ENCODE results near the gene CACNG7.

The CACNG7 gene

DNA sequence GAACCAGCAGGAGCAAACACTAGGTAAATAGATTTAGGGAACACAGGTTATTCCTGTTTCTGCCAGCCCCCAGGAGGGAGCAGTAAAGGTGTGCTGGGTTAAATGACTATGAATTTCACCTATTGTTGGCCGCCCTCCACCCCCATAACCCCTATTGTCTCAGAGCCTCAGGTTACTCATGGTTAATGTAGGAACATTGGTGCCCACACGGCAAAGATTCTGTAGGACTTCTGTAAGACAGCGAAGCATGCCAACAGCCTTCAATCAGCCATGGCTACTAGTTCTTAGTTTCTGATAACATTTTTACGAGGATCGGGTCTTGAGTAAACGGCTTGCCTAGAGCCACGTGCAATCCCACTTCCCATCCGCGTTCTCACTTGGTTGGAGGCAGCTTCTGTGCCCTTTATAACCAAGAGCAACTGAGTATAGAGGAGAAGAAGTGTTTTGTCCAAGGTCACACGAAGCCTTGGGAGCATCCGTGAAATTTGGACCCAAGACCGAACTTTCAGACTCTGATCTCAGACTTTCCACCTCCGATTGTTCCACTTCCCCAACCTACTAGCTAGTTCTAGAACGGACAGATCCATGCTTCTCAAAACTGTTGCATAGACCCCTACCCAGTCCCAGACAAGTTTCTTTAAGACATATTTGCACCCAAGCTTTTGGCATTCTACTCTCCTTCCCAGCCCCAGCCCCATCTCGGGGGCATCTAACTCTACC lies 48.5 kb downstream of the CACNG7 start:
- DNase-seq: no peak

DNA sequence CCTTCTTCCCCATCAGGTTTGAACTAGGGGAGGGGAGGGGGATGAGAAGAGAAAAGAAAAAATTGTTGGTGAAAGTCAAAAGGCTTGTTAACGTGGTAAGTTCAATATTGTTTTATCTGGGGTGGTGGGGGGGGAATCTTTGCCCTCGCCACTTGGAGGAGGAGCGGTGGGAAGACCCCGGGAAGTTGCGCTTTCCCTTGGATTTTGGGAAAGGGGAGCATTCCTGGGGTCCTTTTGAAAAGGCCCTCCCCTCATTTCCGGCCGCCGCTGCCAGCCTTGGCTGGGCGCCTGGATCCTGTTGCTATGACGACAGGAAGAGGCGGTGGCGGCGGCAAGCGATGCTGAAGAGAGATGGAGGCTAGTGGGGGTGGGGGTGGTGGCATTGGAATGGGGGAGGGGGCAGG lies 49.1 kb downstream of the CACNG7 start:
- peak; percentile 65 for DNase-seq

DNA sequence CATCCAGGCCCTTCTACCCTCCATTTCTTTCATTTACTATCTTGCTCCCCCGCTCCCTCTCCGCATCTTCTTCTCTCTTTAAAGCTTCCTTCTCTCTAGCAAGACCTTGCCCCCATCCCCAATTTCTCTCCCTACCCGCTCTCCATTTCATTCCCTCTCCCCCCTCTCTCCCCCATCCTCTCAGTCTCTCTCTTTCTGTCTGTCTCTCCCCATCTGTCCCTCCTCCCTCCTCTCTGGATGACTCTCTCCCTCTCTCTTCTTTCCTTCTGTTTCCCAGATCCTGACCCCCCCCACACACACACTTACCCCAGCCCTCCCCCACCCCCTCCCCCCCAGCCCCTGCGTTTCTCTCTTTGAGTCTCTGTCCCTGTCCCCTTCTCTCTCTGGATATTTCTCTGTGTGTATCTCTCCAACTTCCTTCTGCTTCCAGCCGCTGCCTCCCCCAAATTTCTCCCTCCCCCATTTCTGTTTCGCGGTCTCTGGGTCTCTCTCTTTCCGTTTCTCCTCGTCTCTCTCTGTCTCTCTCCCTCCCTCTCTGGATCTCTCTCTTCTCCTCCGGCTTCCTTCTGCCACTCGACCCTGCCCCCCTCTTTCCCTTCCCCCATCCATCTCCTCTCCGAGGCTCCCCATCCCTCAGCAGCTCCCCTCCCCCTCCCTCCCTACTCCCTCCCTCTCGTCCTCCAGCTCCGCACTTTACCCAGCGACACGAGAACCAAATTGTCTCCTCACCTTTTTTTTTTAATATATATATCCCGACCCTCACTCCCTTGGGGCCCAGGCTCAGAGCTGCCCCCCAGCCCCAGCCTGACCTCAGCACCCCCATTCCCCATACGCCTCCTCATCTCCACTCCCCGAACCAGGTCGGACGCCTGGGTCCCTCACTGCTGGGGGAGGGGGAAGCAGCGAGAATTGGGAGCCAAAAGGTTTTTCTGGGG lies 50.0 kb downstream of the CACNG7 start:
- DNase-seq: peak; percentile 24

DNA sequence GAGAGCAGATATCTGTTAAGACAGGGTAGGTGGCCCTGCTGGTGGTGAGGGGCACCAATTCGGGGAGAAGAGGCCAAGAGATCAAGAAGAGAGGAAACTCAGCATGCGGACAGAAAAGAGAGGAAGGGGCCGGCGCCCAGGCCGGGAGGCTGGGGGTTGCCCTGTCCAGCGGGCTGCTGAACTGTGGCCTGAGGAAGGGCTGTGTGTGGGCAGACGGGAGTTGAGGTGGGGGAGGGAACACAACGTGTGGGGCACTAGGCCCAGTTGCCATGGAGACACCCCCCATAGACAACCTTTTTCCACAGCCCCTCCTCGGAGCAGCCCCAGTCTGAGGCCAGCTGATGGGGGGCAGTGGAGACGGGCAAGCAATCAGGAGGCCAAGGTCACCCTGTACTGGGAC lies 51.1 kb downstream of the CACNG7 start:
- peak; percentile 18 for DNase-seq

DNA sequence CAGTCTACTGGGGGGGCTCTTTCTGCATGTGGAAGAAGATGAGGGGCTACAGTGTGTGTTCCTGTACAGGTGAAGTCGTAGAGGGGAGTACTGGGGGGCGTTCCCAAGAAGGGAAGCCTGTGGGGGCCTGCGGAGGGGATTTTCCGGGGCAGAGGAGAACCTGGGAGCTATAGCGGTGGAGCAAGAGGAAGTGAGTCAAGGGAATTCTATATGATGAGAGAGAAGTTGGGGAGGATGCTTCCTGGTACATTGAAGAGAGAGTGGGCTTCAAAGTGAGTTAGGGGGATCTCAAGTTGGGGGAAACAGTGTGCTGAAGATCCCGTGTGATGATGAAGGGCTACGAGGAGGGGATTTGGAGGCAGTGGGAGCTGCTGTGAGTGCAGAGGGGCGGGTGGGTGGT lies 51.8 kb downstream of the CACNG7 start:
- DNase-seq: no peak

DNA sequence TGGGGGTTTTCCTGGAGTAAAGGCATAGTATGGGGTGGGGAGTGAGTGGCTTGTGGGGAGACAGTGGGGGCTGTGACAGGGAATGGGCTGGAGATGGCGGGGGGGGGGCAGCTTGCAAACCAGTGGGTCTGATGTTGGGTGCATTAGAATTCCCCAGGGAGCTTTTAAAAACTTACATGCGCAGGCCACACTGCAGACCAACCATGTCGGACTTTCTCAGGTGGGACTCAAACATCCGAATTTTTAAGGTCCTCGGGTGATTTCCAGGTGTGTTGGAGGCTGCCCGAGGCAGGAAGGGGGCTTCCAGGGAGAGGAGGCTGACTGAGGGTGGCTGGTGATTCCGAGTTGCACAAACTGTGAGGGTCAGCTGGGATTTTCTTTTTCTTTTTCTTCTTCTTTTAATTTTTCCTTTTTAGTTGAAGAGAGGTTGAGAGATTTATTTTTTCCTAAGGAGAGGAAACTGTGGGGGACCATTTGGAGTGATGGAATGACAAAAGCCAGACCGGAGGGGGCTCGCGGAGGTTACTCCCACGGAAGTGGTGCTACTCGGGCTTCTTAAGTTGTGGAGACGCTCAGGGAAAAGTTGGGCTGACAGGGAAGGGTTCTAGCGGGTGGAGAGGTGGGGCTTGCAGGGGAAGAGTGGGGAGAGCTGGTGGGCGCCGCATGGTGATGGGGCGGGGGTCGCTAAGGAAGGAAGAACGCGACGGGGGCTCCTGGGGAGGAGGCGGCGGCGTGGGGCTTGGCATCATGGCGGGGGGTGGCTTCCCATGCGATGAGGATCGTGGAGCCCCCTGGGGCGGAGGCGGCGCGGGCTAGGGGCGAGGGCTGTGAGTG lies 52.7 kb downstream of the CACNG7 start:
- peak; percentile 13 for DNase-seq

DNA sequence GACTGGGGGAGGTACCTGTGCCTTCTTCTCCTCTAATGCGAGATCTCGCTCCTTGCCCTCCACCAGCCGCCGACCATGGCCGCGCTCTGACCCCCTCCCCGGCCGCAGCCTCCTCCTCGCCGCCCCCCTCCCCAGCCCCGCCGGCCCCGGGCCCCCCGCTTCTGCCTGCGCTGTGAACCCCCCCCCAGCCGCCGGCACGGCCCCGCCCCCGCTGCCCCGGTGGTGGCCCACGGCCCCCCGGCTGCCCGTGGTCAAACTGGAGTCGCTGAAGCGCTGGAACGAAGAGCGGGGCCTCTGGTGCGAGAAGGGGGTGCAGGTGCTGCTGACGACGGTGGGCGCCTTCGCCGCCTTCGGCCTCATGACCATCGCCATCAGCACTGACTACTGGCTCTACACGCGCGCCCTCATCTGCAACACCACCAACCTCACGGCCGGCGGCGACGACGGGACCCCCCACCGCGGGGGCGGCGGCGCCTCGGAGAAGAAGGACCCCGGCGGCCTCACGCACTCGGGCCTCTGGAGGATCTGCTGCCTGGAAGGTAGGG lies 53.9 kb downstream of the CACNG7 start, which contains the start of gene CACNG8:
CACNG8 (plus strand) TSS at position 51 of the 545 bp plus-strand sequence.
- peak; percentile 21 for DNase-seq

DNA sequence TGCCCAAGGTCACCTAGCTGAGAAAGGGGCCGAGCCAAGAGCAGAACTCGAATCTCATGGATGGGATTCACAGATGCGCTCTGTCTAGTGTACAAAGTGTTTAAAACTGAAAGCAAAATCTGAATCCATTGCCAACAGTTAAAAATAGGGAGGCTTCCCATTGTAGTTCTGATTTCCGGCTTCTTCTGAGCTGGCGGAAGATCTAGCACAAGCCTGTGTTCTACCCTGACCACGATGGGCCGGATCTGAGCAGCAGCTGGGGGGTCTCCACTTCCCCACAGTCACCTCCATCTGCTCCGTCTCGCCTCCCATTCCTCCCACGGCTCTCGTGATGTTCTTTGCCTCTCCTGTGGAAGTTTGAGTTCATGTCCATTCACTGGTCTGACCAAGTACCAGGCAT lies 56.0 kb downstream of the CACNG7 start:
- no peak for DNase-seq

DNA sequence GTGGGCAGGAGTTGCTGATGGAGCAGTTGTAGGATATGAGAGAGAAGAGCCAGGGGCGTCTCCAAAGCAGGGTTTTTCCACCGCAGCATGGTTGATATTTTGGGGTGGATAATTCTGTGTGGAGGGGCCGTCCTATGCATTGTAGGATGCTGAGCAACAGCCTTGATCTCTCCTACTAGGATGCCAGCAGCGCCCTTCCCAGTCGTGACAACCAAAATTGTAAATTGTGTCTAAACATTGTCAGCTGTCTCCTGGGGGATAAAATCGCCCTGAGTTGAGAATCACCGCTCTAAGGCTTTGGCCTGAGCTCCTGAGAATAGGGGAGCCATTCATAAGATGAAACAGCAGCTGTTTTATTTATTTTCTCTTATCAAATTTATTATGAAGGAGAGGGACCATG lies 57.9 kb downstream of the CACNG7 start:
- DNase-seq: no peak

DNA sequence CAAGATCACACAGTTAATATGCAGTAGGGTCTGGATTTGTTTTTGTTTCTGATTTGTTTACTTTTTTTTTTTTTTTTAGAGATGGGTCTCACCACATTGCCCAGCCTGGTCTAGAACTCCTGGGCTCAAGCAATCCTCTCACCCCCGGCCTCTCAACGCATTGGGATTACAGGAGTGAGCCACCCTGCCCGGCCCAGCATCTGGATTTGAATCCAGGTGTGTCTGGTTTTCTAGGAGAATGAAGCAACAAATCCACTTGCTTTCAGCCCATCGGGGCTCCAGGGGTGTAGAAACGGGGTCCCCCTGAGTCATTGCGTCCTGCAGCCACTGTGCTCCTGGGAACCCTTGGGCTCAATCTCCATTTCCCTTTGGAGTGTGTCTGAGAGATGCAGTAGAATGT lies 60.3 kb downstream of the CACNG7 start:
- DNase-seq: no peak

DNA sequence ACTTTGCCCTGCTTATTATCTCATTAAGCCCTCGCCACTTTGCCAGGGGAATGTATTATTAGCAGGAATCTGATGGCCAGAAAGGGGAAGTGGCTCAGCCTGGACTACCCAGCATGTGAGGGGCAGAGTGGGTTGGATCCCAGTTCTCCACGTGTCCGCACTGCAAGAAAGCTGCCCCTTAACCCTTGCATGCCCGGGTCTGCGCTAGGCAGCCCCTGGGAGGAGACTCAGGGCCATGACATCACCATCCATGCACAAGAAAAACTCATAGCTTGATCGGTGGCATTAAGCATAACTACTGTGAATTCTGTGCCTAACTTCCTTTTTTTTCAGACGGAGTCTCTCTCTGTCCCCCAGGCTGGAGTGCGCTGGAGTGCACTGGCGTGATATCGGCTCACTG lies 62.6 kb downstream of the CACNG7 start:
- DNase-seq: no peak

DNA sequence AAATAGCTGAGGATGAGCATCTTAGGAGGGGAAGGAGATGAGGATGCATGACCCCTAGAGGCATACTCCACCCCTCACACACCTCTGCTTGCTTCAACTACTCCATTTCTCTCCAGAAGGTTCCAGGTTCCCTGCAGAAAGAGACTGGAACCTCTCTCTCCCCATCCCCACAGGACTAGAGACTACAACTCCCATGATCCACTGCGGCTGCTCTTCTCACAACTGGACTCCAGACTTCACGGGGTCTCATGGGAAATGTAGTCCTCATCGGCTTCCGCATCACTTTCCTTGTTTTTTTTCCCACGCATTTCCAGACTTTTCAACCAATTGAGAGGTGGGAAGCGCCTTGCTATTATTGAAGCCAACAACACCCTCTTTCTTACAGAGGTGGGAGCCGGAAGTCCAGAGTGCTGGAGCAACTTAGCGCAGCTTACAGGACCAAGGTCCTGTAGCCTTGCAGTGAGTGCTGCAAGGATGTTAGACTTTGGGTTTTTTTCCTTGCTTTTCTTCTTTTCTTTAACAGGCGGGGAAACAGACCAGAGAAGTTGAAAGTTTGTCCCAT lies 68.4 kb downstream of the CACNG7 start:
- peak; percentile 97 for DNase-seq

DNA sequence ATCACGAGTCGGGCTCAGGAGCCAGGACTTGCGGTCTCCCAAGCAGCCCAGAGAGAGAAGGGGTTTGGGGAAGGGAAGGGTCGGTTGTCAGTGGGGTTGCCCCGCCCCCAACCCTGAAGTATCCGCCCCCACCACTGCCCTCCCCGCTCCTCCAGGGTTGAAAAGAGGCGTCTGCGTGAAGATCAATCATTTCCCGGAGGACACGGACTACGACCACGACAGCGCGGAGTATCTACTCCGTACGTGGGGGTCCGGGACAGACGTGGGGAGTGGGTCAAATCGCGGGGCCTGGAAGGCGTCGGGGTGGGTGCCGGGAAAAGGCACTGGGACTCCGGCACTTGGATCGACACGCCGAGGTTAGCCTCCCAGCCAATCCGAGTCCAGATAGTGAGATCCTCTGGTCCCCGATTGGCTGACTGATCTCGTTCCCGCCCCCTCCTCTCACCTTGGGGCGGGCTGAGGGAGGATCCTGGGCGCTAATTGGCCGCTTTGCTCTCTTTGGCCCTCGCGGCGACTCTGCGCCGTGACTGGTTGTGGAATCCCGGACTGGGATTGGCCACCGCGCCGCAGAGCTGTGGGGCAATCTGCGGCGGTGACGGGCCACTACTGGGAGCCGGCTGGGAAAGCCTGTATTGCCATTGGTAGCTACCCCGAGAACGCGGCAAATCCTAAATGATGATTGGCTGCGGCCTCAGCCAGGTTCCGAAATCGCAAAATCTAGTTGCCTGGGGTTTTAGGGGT lies 69.1 kb downstream of the CACNG7 start:
- DNase-seq: peak; percentile 90

DNA sequence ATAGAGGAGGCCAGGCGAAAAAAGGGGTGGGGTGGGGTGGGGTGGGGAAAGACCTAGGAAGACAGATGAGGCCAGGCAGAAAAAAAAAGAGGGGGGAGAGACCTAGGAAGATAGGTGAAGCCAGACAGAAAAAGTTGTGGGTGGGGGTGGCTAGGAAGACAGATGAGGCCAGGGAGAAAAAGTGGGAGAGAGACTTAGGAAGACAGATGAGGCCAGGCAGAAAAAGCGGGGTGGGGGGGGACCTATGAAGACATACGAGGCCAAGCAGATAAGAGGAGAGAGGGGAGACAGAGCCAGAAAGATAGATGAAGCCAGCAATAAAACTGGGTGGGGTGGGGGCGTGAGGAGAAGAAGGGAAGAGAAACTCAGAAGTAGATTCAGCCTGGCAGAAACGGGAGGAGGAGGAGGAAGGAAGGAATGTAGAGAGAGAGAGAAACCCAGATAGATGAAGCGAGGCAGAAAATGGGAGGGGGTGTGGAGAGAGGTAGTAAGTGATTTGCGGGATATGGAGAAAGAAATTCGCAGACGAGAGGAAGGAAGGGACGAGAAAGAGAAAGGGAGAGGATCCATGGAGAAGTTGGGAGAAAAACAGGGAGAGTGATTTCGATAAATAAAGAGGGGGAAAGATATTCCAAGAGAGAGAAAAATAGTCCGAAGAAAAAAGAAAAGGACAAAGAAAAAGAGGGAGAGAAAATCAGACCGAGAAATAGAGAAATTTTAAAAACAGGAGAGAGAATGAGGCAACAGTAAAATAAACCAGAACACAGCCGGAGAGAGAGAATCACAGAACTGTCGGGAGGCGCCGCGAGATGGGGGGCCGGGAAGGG lies 70.1 kb downstream of the CACNG7 start:
- DNase-seq: peak; percentile 34

DNA sequence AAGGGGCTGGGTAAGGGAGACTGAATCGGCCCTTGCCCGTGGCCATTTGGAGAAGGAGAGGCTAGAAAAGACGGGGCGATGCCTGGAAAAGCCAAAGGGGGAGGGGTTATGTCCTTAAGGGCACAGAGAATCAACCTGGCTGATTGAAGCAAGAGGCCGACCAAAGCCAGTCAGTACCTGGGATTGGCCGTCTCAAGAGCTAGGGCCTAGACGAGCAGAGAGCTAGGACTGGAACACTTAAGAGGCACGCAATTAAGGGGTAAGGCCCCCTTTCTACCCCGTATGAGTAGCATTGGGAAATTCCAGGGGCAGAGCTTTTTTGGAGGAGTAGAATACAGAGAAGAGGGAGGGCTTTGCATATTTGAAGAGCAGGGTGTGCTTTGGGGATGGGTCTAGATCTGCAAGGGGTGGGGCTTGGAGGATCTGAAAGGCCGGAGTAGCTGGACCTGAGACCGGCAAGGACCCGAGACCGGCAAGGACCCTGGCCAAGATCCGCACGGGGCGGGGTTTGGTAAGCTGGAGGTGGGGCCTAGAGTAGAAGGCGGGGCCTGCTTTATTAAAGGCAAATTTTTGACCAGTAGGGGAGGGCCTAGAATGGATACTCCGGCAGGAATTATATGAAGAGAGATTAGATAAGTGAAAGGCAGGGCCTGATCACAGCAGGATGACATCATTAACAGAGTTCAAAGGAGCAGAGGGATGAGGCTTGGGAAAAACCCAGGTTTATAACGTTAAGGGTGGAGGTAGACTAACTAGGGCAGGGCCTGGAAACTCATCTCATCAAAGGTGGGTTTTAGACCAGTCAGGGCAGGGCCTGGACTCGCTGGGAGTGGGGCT lies 71.7 kb downstream of the CACNG7 start:
- DNase-seq: no peak

DNA sequence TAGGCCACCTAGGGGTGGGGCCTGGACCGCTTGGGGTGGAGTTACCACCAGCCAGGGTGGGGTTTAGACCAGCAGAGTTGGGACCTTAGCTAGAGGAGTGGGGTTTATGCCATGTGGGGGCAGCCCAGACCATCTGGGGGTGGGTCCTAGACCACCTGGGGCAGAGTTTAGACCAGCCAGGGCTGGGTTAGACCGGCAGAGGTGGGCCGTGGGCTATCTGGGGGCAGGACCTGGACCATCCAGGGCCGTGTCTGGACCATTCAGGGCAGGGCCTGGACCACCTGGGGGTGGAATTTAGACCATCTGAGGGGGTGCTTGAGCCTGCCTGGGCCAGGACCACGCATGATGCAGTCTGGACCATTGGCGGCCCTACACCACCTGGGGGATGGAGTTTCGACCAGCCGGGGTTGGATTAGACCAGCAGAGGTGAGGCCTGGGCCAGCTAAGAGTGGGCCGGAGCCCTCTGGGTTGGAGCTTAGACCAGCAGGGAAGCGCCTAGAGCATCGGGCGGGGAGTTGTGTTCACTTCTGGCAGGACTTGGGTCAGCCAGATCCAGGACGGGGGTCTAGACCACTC lies 72.4 kb downstream of the CACNG7 start:
- DNase-seq: no peak

DNA sequence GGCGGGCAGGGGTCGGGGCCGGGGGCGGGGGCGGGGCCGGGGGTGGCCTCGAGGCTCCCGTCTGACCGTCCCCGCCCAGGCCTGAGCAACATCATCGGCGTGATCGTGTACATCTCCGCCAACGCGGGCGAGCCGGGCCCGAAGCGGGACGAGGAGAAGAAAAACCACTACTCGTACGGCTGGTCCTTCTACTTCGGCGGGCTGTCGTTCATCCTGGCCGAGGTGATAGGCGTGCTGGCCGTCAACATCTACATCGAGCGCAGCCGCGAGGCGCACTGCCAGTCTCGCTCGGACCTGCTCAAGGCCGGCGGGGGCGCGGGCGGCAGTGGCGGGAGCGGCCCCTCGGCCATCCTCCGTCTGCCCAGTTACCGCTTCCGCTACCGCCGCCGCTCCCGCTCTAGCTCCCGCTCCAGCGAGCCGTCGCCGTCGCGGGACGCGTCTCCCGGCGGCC lies 72.9 kb downstream of the CACNG7 start:
- peak; percentile 63 for DNase-seq

DNA sequence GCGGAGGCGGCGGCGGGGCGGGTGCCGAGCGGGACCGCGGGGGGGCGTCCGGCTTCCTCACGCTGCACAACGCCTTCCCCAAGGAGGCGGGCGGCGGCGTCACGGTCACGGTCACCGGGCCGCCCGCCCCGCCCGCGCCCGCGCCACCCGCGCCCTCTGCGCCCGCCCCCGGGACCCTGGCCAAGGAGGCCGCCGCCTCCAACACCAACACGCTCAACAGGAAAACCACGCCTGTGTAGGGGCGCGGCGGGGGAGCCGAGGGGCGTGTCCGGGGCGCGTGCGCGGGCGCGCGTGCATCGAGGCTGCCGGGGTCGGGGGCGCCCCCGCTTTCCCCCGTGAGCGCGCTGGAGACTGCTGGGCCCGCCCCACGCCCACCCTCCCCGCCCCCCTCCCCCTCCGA lies 73.5 kb downstream of the CACNG7 start:
- DNase-seq: peak; percentile 59

Measured in eye (tissue), 1 donor.